ENCODE results near the gene FCHSD2. TPM values are rescaled to one million over a fixed set of nuclear protein-coding genes. Genes with fewer than 3 reads are reported as not detected.
A peak's percentile ranks its signal among the peaks of the same experiment; 100 is the strongest.
"Not testable (repeated sequence)": the region's sequence is repeated elsewhere in the genome, so short reads cannot be mapped to it uniquely, and the experiment has no call there.

FCHSD2 gene
- total and polyA plus RNA-seq, 2 of the 13 experiments (the other 11 are each of a cell fraction or from before 2014, with no cell fraction given), result 20.5 to 24.8 TPM

GRCh38 chr11:72827656-72828055 is 314.5 kb downstream of the FCHSD2 start:
- CTCF ChIA-PET (ENCODE audit: low intra/inter-chr PET ratio, low total read pairs); FAIRE-seq; H4K20me1 ChIP-seq (ENCODE audit: insufficient read depth, low read length); H3K4me3 ChIP-seq (replicated peaks in 1 of 3; ENCODE audit: insufficient read depth in 1 of 3, low read depth in 2 of 3, low read length in 3 of 3); DNase-seq (ENCODE audit: low spot score); intact Hi-C loops (cut with micrococcal nuclease; ENCODE audit: unreplicated experiment); POLR2A ChIA-PET; BruUV-seq (replicated peaks); H3K36me3 ChIP-seq (replicated peaks in 1 of 2; ENCODE audit: control insufficient read depth in 1 of 2, insufficient read depth in 2 of 2, low read length in 2 of 2); H3K9me3 ChIP-seq (ENCODE audit: low read length); H3K79me2 ChIP-seq (ENCODE audit: insufficient read depth, low read length); H3K27me3 ChIP-seq (ENCODE audit: control insufficient read depth in 1 of 2, insufficient read depth in 2 of 2, low read length in 2 of 2); H3K27ac ChIP-seq (ENCODE audit: extremely low read length, insufficient read depth, low read length); H3K9ac ChIP-seq (ENCODE audit: insufficient read depth, low read depth, low read length); ATAC-seq; H3K4me2 ChIP-seq (ENCODE audit: low read depth, low read length); H2AFZ ChIP-seq (ENCODE audit: low read length): not testable (repeated sequence)
- peaks cover 24% of the 10 kb centered on the region for H3K4me1 ChIP-seq (ENCODE audit: insufficient read depth, low read length)
- in situ Hi-C loops (cut with HindIII; ENCODE audit: extremely low pct_ligation_motif_present, low pct_unique_long_range_greater_than_20kb), result loop anchor here (5.0 kb wide), 1 partner anchor 350 kb away; no protein-coding TSS in a partner anchor
- 83% methylated on average over 11 of the region's 11 CpGs for WGBS (ENCODE audit: low lambda C conversion rate)

- peaks cover 0 to 1% of the 10 kb centered on the region in 2 experiments; a peak in 2 of 5 replicates for H3K36me3 ChIP-seq (replicated peaks in 1 of 2; ENCODE audit: control insufficient read depth in 1 of 2, insufficient read depth in 2 of 2, low read length in 2 of 2)
- in situ Hi-C loops (cut with HindIII; ENCODE audit: extremely low pct_ligation_motif_present, low pct_unique_long_range_greater_than_20kb), result loop anchor here (5.0 kb wide), 1 partner anchor 350 kb away; no protein-coding TSS in a partner anchor
- no peaks in the 10 kb centered on the region for H3K27me3 ChIP-seq (ENCODE audit: control insufficient read depth in 1 of 2, insufficient read depth in 2 of 2, low read length in 2 of 2)
- intact Hi-C loops (cut with micrococcal nuclease; ENCODE audit: unreplicated experiment), result no loop called here
- no TSS peak for BruUV-seq (replicated peaks)
- peaks cover 22% of the 10 kb centered on the region for H3K4me1 ChIP-seq (ENCODE audit: insufficient read depth, low read length)
- H3K9ac ChIP-seq (ENCODE audit: insufficient read depth, low read depth, low read length), result no peak overlapping the region
- ChIA-PET CTCF (ENCODE audit: low intra/inter-chr PET ratio, low total read pairs) (no interaction called here), POLR2A (no interaction called here)
- no peak overlapping the region for H3K4me3 ChIP-seq (replicated peaks in 1 of 3; ENCODE audit: insufficient read depth in 1 of 3, low read depth in 2 of 3, low read length in 3 of 3)
- no peak overlapping the region for H3K27ac ChIP-seq (ENCODE audit: extremely low read length, insufficient read depth, low read length)
- no peaks in the 10 kb centered on the region for H3K79me2 ChIP-seq (ENCODE audit: insufficient read depth, low read length)
- FAIRE-seq (no peak), DNase-seq (ENCODE audit: low spot score) (no peak), ATAC-seq (no peak)
- H3K4me2 ChIP-seq (ENCODE audit: low read depth, low read length), result no peak overlapping the region
- no peaks in the 10 kb centered on the region for H4K20me1 ChIP-seq (ENCODE audit: insufficient read depth, low read length)
- no peaks in the 10 kb centered on the region for H3K9me3 ChIP-seq (ENCODE audit: low read length)
- 96% methylated on average over 8 of the region's 8 CpGs for WGBS (ENCODE audit: low lambda C conversion rate)
- H2AFZ ChIP-seq (ENCODE audit: low read length), result no peak overlapping the region
- TF ChIP-seq GATAD1 (CRISPR knock-in tag; IDR thresholded peaks at IDR 0.05), result no peak
- no peak for TF ChIP-seq ZNF777 (CRISPR knock-in tag; IDR thresholded peaks at IDR 0.05)
- TF ChIP-seq ZNF772 (CRISPR knock-in tag; IDR thresholded peaks at IDR 0.05), result no peak
- no peak for TF ChIP-seq MAFK (conservative IDR thresholded peaks at IDR 0.05 in 1 of 2, IDR thresholded peaks at IDR 0.05 in 1 of 2; ENCODE audit: low read length in 2 of 2)
- TF ChIP-seq HDAC2 (CRISPR knock-in tag; IDR thresholded peaks at IDR 0.05), result no peak
- TF ChIP-seq ZNF143 (CRISPR knock-in tag; IDR thresholded peaks at IDR 0.05), result no peak
- TF ChIP-seq RFXANK (CRISPR knock-in tag; IDR thresholded peaks at IDR 0.05), result no peak
- TF ChIP-seq ZNF512B (CRISPR knock-in tag; IDR thresholded peaks at IDR 0.05; ENCODE audit: borderline replicate concordance), result no peak
- TF ChIP-seq SP5 (CRISPR knock-in tag; IDR thresholded peaks at IDR 0.05; ENCODE audit: borderline replicate concordance, low read depth), result no peak
- TF ChIP-seq MED8 (CRISPR knock-in tag; IDR thresholded peaks at IDR 0.05; ENCODE audit: insufficient replicate concordance), result no peak
- no peak for TF ChIP-seq RFX1 (IDR thresholded peaks at IDR 0.05)
- no peak for TF ChIP-seq ZNF891 (CRISPR knock-in tag; IDR thresholded peaks at IDR 0.05)
- no peak for TF ChIP-seq PAF1 (CRISPR knock-in tag; IDR thresholded peaks at IDR 0.05)
- TF ChIP-seq POLR2A (IDR thresholded peaks at IDR 0.05; ENCODE audit: insufficient read depth in 1 of 2, low read depth in 2 of 2, low read length in 2 of 2), result peak in 1 of 2 experiments; percentile 29; a peak in 1 of 4 replicates
- no peak for TF ChIP-seq ZBTB34 (CRISPR knock-in tag; IDR thresholded peaks at IDR 0.05)
- TF ChIP-seq ZEB1 (IDR thresholded peaks at IDR 0.05; ENCODE audit: insufficient replicate concordance, low read depth), result no peak
- no peak for TF ChIP-seq ZBTB8A (CRISPR knock-in tag; IDR thresholded peaks at IDR 0.05; ENCODE audit: borderline replicate concordance, low read depth)
Measured at GRCh38 chr11:72826942-72827480, 315.1 kb downstream of the FCHSD2 start.
